Chondrocyte (in vitro differentiated cells): ENCODE measurements around the gene SUGCT. TPM values are rescaled to one million over a fixed set of nuclear protein-coding genes. Genes with fewer than 3 reads are reported as not detected.
"Not testable (repeated sequence)": the region's sequence is repeated elsewhere in the genome, so short reads cannot be mapped to it uniquely, and the experiment has no call there.

Experiments
- DNase-seq: peaks from one replicate; pipeline ENCODE4 v3.0.0; 2021; ENCODE audit warnings: mixed read lengths, low spot score
- H3K27ac Mint-ChIP-seq: one replicate; pipeline ENCODE4 v1.8.0; 2021; ENCODE audit warnings: mild to moderate bottlenecking, moderate library complexity, mixed read lengths; ENCODE audit not compliant: unreplicated experiment
- H3K27me3 Mint-ChIP-seq: 2 replicates; pipeline ENCODE4 v1.8.0; 2021; ENCODE audit warnings: low read depth, mixed read lengths
- H3K36me3 Mint-ChIP-seq: 2 replicates; pipeline ENCODE4 v1.8.0; 2021; ENCODE audit warnings: low read depth, mixed read lengths
- H3K4me1 Mint-ChIP-seq: 2 replicates; pipeline ENCODE4 v1.8.0; 2021; ENCODE audit warnings: low read depth, mild to moderate bottlenecking, mixed read lengths
- H3K4me3 Mint-ChIP-seq: one replicate; pipeline ENCODE4 v1.8.0; 2021; ENCODE audit warnings: mild to moderate bottlenecking, moderate library complexity, mixed read lengths; ENCODE audit not compliant: unreplicated experiment
- H3K9me3 Mint-ChIP-seq: 2 replicates; pipeline ENCODE4 v1.8.0; 2021; ENCODE audit warnings: low read depth, mixed read lengths
- total RNA-seq: library from RNA; stranded (reverse); gene quantifications from 3 replicates; pipeline ENCODE4 v1.2.1, GENCODE V29; 2021
- TF ChIP-seq, protein P1 (sequence below): fragments of 200-600 bp; sonication (generic); IDR thresholded peaks from 2 replicates; pipeline ENCODE4 v1.5.0; 2021; ENCODE audit warnings: antibody characterized with exemption, mild to moderate bottlenecking, moderate library complexity

SUGCT gene
- total RNA-seq, 1 donor from 2014 or later = 34.4 TPM

DNA sequence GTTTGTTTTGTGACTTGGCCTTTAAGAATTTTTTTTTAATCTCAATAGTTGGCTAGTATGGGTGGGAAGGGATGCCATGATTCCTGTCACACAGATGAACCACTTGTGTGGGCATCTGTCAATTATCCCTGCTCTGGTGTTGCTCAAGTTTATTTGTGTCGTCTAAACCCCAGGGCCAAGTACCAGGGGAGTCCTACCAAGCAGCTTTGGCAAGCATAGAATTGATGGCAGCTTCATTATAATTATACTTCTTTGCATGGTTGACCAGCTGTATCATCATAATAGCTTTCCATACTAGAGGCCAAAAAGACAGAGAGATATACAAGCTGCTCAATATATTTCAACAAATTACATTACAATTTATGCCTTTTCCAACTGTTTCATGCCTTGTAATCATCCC lies 30.4 kb downstream of the SUGCT start:
- H3K9me3 Mint-ChIP-seq = peaks cover 3% of the 10 kb centered on the region
- peaks cover 9% of the 10 kb centered on the region for H3K4me1 Mint-ChIP-seq
- TF ChIP-seq, protein P1, sequence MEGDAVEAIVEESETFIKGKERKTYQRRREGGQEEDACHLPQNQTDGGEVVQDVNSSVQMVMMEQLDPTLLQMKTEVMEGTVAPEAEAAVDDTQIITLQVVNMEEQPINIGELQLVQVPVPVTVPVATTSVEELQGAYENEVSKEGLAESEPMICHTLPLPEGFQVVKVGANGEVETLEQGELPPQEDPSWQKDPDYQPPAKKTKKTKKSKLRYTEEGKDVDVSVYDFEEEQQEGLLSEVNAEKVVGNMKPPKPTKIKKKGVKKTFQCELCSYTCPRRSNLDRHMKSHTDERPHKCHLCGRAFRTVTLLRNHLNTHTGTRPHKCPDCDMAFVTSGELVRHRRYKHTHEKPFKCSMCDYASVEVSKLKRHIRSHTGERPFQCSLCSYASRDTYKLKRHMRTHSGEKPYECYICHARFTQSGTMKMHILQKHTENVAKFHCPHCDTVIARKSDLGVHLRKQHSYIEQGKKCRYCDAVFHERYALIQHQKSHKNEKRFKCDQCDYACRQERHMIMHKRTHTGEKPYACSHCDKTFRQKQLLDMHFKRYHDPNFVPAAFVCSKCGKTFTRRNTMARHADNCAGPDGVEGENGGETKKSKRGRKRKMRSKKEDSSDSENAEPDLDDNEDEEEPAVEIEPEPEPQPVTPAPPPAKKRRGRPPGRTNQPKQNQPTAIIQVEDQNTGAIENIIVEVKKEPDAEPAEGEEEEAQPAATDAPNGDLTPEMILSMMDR = no peak
- no peak overlapping the region for H3K27ac Mint-ChIP-seq
- H3K4me3 Mint-ChIP-seq = no peak overlapping the region
- no peaks in the 10 kb centered on the region for H3K27me3 Mint-ChIP-seq
- DNase-seq = no peak
- H3K36me3 Mint-ChIP-seq = peaks cover 2% of the 10 kb centered on the region

DNA sequence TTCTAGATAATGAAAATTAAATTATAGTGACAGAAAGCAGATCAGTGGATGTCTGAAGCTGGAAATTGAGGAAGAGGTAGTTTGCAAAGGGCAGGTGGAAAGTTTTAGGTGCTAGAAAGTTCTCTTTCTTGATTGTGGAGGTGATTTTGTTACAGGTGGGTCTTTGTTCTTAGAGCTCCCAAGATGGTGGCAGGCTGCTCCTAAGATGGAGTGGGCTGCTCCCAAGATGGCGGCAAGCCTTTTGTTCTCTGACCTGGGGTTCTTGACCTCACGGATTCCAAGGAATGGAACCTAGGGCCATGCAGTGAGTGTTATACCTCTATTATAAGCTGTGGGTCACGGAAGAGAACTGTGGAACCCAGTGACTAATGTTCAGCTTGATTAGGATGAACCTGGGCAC lies 32.5 kb downstream of the SUGCT start:
- H3K27ac Mint-ChIP-seq = no peak overlapping the region
- peaks cover 7% of the 10 kb centered on the region for H3K4me1 Mint-ChIP-seq
- H3K9me3 Mint-ChIP-seq = peaks cover 3% of the 10 kb centered on the region

GRCh38 chr7:40168266-40168665 lies 33.5 kb downstream of the SUGCT start:
- H3K27ac Mint-ChIP-seq, H3K9me3 Mint-ChIP-seq, H3K4me3 Mint-ChIP-seq, H3K27me3 Mint-ChIP-seq, H3K36me3 Mint-ChIP-seq, H3K4me1 Mint-ChIP-seq, DNase-seq: not testable (repeated sequence)

More for the DNA sequence above, 32.5 kb downstream of the SUGCT start:
- no peaks in the 10 kb centered on the region for H3K27me3 Mint-ChIP-seq
- H3K4me3 Mint-ChIP-seq = no peak overlapping the region
- DNase-seq = no peak
- TF ChIP-seq, protein P1 = no peak
- H3K36me3 Mint-ChIP-seq = no peaks in the 10 kb centered on the region

GRCh38 chr7:40173121-40173520 lies 38.3 kb downstream of the SUGCT start:
- H3K4me1 Mint-ChIP-seq, DNase-seq, H3K27ac Mint-ChIP-seq, H3K27me3 Mint-ChIP-seq, H3K4me3 Mint-ChIP-seq, H3K9me3 Mint-ChIP-seq, H3K36me3 Mint-ChIP-seq: not testable (repeated sequence)

- not testable (repeated sequence) for H3K4me3 Mint-ChIP-seq, H3K9me3 Mint-ChIP-seq, H3K36me3 Mint-ChIP-seq, H3K4me1 Mint-ChIP-seq, H3K27ac Mint-ChIP-seq, DNase-seq, H3K27me3 Mint-ChIP-seq
These were observed 40.5 kb downstream of the SUGCT start for GRCh38 chr7:40175256-40175655.

DNA sequence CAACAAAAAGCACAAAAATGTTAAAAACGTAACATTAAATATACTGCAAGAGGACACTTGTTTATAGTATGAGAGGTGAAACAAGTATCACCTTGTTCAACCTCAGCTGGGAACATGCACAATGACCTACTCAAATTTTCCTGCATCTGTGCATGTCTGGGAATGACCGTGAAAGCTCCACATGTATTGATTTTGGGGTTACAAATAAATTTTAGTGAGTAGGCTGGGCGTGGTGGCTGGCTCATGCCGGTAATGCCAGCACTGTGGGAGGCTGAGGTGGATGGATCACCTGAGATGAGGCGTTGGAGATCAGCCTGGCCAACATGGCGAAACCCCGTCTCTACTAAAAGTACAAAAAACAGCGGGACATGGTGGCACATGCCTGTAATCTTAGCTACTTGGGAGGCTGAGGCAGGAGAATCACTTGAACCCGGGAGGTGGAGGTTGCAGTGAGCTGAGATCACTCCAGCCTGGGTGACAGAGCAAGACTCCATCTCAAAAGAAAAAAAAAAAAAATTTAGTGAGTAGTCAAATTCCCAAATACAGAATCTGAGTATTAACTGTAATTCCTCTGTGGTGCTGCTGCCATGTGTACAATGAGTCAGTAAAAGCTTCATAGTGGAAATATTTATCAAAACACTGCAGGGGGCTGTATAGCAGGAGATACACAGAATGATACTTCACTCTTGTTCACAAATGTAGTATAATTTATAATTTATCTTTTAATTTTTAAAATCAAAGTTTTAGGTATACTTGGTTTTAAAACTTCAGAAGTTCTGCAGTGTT lies 41.1 kb downstream of the SUGCT start:
- TF ChIP-seq, protein P1 = no peak
- Mint-ChIP-seq H3K4me1 (peaks cover 3% of the 10 kb centered on the region), H3K27ac (no peak overlapping the region), H3K4me3 (no peak overlapping the region), H3K36me3 (no peaks in the 10 kb centered on the region), H3K9me3 (no peaks in the 10 kb centered on the region), H3K27me3 (no peaks in the 10 kb centered on the region)
- DNase-seq = no peak

DNA sequence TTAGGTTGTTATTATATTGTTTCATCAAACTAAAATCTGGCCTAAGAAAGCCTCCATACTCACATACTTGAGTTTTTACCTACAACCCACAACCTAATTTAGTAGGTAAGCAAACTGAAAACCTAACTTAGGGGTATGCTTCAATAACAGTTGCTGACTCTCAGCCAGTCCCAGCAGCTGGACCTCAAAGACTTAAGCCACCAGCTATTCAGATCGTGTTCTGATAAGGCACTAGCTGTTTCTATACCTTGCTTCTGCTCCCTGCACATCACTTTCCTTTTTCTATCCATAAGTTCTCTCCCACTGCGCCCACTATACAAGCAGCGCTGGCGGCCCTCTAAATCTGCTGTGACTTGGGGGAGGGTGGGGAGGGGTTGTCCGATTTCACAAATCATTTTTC lies 42.3 kb downstream of the SUGCT start:
- TF ChIP-seq, protein P1 = no peak
- H3K9me3 Mint-ChIP-seq = no peaks in the 10 kb centered on the region
- H3K36me3 Mint-ChIP-seq = no peaks in the 10 kb centered on the region
- no peak for DNase-seq
- no peaks in the 10 kb centered on the region for H3K27me3 Mint-ChIP-seq
- H3K27ac Mint-ChIP-seq = no peak overlapping the region
- peaks cover 3% of the 10 kb centered on the region for H3K4me1 Mint-ChIP-seq
- H3K4me3 Mint-ChIP-seq = no peak overlapping the region
